OCI-LY7 (cell line): ENCODE results near the gene EMC9.

ENCODE experiments used
- CTCF ChIP-seq: fragments of 200-600 bp; sonication (generic); conservative IDR thresholded peaks from 2 replicates; pipeline ENCODE4 v1.5.1; 2014; ENCODE audit warnings: mild to moderate bottlenecking, antibody characterized with exemption, low read length, moderate library complexity, mixed read lengths
- EZH2phosphoT487 ChIP-seq: fragments of 200-600 bp; sonication (generic); IDR thresholded peaks from 2 replicates; pipeline ENCODE4 v1.6.1; 2018; ENCODE audit warnings: low read depth, borderline replicate concordance, mild to moderate bottlenecking, mixed run types, antibody characterized with exemption, low read length, moderate library complexity, mixed read lengths

- TF ChIP-seq CTCF (no peak), EZH2phosphoT487 (no peak)
Observed at GRCh38 chr14:24093207-24093900, 48.0 kb downstream of the EMC9 start.
